Breast epithelium (tissue), 3 donors: Measurements from ENCODE around the gene UMODL1.

Experiments
- POLR2A ChIP-seq: fragments of 450-650 bp; IDR thresholded peaks from one replicate; pipeline ENCODE4 v1.6.1; 2016; ENCODE audit warnings: antibody characterized with exemption, mild to moderate bottlenecking, moderate library complexity
- POLR2AphosphoS5 ChIP-seq, 3 donors: sonication (generic); formaldehyde crosslinking; IDR thresholded peaks; one replicate each; pipeline ENCODE4 v1.6.1; 2017; ENCODE audit warnings: antibody characterized with exemption in 3 of 3
- TF ChIP-seq, protein P1 (sequence below), 3 donors: fragments of 450-650 bp; IDR thresholded peaks; one replicate each; pipeline ENCODE4 v1.5.1; 2016 to 2017; ENCODE audit warnings: antibody characterized with exemption in 3 of 3, mild to moderate bottlenecking in 3 of 3, moderate library complexity in 3 of 3

- TF ChIP-seq POLR2A (no peak), POLR2AphosphoS5 (IDR thresholded peaks at IDR 0.05) (peak in 1 of 3 donors; percentile 3)
- TF ChIP-seq, protein P1, sequence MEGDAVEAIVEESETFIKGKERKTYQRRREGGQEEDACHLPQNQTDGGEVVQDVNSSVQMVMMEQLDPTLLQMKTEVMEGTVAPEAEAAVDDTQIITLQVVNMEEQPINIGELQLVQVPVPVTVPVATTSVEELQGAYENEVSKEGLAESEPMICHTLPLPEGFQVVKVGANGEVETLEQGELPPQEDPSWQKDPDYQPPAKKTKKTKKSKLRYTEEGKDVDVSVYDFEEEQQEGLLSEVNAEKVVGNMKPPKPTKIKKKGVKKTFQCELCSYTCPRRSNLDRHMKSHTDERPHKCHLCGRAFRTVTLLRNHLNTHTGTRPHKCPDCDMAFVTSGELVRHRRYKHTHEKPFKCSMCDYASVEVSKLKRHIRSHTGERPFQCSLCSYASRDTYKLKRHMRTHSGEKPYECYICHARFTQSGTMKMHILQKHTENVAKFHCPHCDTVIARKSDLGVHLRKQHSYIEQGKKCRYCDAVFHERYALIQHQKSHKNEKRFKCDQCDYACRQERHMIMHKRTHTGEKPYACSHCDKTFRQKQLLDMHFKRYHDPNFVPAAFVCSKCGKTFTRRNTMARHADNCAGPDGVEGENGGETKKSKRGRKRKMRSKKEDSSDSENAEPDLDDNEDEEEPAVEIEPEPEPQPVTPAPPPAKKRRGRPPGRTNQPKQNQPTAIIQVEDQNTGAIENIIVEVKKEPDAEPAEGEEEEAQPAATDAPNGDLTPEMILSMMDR (IDR thresholded peaks at IDR 0.05), result no peak
Observed at GRCh38 chr21:42089093-42089631, 18.0 kb downstream of the UMODL1 start.
